HG02759 (cell line): ENCODE measurements around the gene DLG2.

Experiments used
- ATAC-seq: cut with Tn5 transposase; IDR thresholded peaks from one replicate; pipeline ENCODE4 v1.9.1; 2021; ENCODE audit warnings: mild to moderate bottlenecking, moderate library complexity; ENCODE audit not compliant: unreplicated experiment

Gene DLG2

DNA sequence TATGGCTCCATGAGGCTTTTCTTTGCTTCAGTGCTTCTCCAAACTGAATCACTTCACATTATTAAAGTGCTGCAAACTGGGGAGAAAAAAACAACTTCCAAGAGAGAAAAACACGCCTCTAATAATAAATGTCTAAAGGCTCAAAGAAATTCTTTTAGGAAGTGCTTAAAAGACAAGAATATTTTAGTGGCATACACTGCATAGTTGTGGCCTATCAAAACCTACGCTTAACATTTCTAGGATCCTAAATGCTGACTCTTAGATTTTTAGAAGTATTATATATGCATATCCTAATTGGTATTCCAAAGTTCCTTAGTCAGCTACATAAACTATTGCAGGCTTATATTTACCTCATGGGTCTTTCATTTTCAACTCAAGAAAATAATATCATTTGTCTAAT is 1462.0 kb downstream of the DLG2 start:
- ATAC-seq, result no peak

DNA sequence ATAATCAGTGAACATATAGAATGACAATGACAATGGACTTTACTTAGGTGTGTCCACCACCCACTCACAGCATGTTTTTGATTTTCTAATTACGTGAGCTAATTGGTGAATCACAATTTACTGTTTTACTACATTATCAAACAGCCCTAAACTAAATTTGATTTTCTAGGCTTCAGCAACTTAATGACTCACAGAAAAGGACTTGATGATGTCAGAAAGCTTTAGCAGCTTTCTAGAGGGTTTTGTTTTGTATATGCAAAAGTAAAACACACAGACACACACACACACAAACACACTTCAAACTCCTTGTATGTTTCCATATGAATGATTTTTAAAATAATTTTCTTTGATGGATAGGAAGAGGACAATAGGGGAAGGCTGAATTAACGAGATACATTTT is 1462.4 kb downstream of the DLG2 start:
- no peak for ATAC-seq

DNA sequence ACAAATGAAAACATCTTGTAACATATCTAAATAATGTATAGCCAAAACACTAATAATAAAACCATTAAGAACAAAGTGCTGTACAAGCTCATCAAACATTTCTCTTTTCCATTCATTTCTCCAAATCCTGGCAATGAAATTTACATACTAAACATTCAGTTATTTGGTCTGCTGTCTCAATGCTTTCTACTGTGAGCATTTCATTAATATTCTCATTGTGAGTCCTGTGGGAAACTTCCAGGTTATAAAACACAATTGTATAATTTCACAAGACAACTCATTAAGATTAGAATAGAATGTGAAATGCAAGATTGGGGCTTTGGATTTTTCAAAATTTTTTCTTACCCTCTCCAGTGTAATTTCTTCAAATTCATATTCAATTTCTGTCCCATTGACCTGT is 1464.0 kb downstream of the DLG2 start:
- no peak for ATAC-seq

DNA sequence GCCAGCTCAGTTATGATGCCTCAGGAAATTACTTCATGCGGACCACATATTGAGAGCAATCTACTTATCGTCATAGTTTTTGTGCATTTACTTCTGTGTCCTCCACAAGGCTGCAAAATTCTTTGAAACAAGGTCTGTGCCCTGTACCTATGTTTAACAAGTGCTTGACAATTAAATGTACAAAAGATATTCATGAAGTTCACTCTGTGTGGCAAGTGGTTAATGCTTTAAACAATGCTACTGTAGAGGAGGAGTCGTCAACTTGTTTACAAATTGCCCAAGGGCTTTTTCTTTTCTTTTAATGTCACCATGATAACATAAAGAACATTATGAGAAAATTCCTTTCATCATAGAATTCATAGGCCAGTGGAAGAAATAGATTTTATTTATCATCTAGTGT is 1469.5 kb downstream of the DLG2 start:
- no peak for ATAC-seq

DNA sequence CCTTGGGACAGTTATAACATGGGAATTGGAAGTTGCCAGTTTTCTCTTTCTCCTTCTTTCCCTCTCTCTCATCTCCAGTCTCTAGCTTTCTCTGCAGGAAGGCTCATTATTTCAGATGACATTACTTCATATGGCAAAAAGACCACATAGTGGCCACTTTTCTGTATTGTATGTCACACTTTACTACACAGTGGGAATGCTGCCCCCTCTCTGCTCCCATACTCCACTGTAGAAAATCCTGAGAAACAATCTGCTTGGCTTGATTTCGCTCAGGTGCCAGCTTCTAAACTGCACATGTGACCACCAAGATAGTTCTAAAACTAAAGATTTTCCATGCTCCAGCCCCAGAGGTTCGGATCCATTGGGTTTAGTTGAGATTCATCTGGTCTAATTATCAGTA is 1480.3 kb downstream of the DLG2 start:
- no peak for ATAC-seq

DNA sequence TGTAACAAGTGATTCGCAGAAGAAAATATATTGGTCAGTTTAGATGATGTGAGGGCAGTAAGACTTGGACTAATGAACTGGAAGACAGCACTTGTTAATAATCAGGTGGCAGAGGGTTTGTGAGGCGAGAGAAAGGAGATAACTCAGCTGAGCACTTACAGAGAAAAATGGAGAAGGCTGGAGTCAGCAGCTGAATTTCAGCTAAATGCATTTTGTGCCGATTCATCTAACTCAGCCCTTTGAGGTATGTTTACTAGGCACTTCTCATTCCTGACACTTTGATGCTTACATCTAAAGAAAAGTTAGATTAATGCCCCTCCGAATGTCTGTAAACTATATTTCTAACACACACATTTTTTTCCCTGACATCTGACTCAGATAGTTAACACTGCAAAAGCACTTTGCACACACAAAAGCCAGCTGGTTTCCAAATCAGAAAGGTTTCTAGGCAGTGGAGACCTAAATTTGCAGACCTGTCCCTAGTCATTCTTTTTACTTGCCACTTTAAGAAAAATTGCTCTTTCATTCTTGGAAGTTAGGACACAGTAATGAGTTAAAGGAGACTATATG is 1481.4 kb downstream of the DLG2 start:
- no peak for ATAC-seq

DNA sequence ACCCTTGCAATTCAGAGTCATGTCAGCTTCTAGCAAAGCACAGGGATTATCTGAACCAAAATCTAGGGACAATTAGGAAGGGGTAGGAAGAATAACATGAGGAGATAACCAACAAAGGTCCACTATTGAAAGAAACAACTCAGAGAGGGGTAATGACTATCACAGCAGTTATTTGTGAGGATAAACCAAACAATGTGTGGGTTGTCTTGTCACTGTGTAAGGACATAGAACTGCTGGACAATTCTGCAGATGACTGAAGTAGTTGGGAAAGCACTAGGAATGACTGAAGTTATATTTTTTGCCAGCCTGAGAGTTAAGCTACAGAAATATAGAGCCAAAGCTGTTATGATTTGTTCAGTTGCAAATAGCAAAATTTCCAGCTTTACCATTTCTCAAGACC is 1482.6 kb downstream of the DLG2 start:
- no peak for ATAC-seq

DNA sequence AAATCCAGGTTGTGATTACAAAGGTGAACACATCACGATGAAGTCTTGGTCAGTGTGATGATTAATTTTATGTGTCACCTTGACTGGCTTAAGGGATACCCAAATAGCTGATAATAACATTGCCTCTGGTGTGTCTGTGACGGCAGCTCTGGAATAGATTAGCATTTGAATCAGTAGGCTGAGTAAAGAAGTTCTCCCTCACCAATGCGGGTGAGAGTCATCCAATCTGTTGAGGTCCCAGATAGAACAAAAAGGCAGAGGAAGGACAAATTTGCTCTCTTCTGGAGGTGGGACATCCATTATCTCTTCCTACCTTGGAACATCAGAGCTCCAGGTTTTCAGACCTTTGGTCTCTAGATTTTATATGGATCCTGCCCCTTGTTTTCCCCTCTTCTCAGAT is 1484.7 kb downstream of the DLG2 start:
- no peak for ATAC-seq

DNA sequence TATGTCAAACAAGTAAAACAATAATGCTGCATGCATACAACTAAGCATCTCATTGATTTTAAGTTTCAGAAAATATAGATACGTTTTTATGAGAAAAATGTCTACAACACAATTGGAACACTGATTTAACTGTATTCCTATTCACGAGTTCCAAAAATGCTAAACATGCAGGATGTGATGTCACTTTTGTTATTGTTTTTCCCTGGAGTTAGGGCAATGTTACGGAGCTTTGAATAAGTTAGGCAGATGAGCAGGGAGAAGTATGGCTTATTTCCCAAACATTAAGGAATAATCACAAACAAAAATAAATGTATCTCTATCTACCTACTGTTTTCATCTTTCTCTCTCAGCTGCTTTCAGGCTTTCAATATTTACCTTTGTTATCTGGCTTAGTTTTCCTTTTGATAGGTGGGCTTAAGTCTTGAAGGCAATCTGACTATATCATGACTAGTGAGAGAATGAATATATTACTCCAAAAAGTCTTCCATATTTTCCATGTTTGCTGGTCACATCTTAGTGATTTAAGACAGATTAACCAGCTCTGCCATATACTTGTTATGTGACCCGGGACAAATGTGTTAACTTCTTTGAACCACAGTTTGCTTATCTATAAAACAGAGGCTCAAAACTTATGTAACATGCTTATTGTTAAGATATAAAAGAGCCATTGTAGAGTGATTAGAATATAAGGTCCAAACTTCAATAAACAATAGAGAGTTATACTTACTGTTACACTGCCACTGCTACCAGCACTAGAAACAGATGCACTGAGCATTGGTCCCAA is 1486.6 kb downstream of the DLG2 start:
- no peak for ATAC-seq

DNA sequence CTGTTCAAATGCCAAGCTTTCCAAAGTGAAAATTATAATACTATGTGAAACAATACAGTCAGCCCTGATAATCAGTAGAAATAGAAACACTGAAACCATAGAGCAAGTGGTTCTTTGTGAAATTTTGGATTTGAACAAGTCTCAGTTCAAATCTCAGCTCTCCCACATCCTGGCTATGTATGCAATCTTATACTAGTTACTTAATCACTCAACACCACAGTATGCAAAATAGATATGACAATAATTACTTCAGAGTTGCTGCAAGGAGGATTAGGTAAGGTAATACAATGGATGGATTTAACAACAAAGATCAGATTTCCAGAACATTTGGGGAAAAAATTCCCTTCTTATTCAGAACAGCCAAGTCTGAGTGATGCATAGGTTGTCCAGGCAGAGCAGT is 1489.2 kb downstream of the DLG2 start:
- ATAC-seq, result no peak

DNA sequence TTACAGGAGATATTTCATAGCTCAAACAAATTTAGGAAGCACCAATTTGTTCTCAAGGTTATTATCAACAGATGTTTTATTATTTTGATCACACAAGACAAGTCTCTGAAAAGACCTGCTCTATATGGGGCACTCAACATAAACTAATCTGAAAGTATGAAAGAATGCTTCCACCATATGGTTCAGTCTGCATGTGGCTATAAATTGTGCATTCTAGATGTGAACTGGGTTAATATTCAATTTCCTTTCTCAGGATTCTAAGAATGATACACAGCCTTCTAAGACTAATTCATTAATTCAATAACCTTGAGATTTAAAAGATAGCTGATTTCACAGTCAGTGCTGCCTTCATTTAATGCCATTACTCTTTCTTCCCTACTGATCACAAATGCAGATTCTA is 1489.6 kb downstream of the DLG2 start:
- ATAC-seq, result no peak

DNA sequence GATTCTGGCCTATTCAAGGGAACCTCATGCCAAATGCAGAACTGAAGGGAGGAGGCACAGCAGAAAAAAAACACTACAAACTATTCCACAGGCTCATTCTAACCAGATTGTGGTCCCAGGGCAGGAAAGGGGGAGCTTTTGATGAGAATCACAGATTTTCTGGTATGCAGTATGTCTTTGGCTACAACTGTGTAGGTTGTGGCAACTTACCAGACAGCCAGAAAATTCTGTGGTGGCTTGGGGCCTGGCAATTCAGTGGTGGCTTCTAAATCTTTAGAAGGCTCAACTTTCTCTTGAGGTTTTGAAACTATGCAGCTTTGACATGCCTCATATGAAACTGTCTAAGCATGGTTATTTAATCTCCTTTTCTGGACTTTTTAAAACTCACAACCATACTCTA is 1490.2 kb downstream of the DLG2 start:
- no peak for ATAC-seq

DNA sequence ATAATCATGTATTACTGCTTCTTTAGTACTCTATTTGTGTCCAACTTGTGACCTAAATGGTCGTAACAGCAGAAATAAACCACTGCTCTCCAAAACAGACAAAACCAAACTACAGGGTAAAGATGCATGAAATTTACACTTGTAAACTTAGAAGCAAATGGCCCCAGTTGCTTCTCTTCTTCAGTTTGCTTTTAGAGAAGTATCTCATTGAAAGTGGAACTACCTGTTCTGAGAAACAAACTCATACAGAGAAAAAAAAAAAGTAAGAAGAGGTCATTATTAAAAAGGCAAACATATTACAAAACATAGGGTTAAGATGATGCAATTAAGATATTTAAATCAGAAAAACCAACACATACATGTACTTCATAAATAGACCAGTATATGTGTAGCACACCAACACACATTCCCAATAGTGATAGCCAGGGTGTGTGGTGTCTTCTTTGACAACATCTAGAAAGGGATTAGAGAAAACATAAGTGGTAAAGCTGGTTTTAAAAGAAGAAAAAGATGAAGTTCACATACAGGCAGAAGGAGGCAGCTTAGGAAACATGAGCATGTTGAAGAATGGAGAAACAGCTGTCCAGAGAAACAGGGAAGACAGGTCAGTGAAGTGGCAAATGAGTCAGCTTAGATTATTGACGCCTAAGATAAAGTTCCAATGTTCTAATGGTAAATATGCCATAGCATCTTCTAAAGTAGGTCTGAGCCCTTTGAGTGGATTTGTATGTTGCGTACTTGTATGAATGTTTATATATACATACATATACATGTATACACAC is 1496.3 kb downstream of the DLG2 start:
- ATAC-seq, result no peak

DNA sequence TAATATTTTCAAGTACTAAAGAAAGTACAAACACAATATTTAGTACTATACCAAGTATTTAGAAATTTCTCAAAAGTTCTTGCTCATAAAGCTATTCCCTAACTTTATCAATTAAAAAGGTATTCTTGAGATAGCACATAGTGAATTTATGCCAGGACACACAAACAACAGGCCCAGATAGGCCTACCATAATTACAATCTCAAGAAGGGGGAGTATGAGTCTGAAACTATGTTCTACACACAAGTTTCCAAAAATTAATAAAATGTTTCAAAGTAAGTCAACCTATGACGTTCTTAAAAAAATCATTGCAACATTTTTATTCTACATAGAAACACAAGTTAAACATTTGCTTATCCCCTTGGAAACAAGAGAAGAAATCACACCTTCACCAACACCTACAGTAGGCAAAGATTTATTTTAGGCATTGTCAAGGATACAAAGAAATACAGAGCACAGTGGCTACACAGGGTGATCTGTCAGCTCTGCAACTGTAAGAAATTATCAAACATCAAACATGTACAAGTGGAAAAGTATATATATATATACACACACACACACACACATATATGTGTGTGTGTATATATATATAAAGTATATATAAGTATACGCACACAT is 1497.1 kb downstream of the DLG2 start:
- ATAC-seq, result no peak

DNA sequence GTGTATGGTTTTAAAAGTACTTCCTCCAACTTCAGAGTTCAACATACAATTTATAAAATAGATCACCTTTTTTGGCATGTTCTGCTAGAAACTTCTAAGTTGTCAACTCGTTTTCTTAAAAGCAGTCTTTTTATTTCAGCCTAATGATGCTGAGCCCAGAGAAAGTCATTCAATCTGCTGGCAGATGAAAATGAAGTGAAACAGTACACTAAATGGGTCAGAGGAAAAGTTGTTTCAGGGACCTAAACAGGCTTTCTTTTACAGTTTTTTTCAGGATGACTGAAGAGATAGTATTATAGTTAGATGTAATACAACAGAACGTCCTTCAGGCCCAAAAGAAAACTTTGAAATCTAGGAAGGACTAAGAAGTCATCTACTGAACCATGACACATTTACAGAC is 1498.3 kb downstream of the DLG2 start:
- ATAC-seq, result no peak

DNA sequence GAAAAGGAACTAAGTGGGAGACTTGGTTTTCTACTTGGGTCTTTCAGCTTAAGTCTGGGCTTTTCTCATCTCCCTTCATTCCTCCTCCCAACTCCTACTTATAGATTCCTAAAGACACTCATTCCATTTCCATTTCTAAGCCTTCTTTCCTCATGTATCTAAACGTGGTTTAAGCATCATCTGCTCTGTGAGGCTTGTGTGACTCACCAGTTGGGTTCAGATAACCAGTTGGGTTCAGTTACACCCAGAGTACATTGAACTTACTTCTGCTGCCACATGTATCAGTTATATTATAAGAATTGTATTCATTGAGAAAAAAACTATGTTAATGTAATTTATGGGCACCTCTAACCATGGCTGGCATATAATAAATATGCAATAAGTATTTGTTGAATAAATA is 1509.8 kb downstream of the DLG2 start:
- no peak for ATAC-seq

DNA sequence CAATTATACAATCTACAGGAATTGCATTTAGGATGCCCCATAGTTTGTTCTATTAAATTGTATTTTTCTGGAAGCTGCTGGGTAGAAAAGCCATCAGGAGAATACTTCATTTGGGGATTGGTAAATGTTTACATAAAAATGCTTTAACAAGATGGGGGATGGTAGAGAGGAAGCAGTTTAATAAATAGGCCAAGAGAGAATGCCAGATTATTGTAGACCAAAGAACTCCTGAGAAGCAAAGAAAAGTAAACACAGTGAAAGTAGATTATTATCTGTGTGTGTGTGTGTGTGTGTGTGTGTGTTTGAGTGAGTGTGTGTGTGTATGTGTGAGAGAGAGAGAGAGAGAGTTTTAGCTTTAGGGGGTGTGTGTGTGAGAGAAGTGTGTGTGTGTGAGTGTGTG is 1520.6 kb downstream of the DLG2 start:
- ATAC-seq, result no peak

DNA sequence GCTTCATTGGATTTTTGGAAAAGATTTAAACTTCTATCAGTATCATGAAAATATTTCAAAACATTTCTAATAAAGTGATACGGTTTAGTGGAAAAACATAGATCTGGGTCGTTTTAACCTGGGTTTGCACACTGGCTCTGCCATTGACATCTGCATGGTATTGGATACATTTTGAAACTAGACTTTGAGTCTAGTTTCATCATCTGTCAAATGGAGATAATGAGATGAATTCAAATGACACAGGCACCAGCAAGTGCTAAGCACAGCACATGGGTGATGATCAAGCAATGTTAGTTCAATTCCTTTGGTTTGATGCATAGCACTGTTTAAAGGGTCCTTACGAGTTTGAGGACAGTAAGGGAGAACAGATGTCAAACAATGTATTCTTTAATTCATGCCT is 1522.0 kb downstream of the DLG2 start:
- no peak for ATAC-seq

DNA sequence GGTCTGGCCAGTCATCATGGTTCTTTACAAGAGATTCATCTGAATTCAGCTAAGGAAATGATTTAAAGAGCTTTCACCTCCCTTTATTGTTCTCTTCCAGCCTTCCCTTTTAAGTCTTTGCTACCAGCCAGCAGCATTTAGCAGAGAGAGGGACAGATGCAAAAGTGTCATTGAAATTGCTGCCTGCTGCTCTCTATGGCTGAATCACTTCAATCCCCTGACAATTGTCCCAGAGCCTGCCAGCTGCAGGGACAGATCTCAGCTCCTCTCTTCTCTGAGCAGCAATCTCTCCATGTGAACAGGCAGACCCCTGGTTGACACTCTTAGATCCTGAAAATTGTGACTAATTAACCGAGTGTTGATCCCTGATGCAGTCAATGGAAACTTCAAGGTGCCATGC is 1524.0 kb downstream of the DLG2 start:
- ATAC-seq, result no peak

DNA sequence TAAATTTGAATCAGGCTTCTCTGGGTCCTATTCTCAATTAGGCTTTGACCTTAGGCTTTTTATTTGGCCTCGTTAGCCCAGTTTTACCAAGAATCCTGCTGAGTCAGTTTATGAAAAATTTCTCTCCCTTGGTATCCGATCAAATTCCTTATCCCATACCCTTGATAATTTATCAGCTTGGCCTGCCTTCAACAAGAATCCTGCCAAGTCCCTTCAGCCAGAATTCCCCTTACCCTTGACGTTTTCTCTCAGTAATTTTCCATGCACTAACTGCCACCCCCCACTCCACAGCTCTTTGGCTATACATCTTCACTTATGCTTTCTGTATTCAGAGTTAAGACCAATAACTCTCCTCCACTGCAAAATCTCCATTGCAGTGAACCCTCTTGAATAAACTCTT is 1530.0 kb downstream of the DLG2 start:
- no peak for ATAC-seq

DNA sequence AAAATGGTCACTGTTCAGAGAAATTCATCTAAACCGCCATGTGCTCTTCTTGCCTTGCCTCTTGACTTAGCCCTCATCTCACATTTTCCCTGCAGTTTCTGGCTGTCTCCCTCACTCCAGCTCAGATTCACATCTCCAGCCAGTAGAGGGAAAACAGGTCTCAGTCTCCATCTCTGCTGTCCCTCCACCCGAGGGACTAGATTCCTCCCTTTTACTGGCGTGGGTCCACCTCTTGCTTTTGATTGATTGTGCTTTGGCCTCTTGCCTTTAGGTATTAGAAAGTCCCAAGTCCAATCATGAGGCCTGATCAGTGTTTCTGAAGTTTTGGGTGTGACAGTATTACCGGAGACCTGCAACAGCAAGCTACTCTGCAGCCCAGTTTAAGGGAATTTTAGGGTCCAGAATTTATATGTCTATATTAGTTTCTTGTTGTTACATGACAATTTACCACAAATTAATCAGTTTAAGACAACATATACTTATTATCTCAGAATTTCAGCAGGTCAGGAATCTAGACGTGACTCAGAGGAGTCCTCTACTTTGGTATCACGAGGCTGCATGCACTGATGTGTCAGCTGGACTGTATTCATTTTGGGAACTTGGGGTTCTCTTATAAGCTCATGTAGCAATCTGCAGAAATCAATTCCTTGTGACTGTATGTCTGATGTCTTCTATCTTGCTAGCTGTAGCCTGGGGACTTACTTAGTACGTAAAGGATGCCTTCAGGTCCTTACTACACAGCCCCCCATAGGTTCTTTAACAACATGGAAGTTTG is 1535.7 kb downstream of the DLG2 start:
- ATAC-seq, result no peak
